ENCODE data around the gene TANGO2. TPM values are rescaled to one million over a fixed set of nuclear protein-coding genes. Genes with fewer than 3 reads are reported as not detected.

The TANGO2 gene
- total and polyA plus RNA-seq, 2 donors (not counting 1 experiment from before 2014, with no cell fraction given), result 75.5 to 75.6 TPM

DNA sequence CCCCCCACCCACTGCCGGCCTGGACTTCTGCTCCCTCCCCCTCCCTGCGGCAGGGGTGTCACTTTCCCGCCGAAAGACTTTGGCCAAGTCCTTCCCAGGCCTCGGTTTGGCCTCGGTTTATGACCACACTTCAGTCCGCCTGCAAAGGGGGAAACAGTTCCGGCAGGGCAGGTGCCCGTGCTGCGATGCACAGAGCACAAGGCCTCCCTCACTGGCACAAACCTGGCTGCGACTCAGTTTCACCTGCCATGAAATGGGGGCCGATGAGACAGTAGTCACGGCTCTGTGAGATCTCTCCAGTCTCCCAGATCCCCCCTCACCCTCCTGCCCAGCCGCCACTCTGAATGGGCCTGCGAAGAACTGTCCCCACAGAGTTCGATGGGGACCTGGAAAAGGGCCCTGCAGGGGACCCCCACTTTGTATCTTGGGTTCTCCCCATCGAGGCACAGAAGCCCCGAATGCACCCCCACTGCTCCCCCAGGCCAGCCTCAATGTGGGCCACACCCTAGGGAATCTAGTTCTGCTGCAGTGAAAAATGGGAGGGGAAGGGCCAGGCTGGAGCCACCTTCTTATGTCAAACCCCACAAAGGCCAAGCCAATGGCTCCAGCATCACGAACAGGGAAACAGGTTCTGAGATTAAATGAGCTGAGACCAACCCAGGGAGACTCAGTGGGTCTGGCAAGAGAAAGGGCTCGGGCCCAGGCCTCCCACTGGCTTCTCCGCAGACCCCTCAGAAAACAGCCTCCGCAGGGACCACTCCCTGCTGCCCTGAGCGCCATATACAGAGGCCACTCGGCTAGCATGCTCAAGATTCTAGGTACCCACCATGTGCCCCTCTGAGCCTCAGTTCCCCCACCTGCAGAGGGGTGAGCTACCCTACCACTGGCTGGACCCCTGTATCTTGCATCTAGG lies 33.3 kb upstream of the TANGO2 start:
- intact Hi-C loops (cut with micrococcal nuclease), result loop anchor here (2.0 to 5.0 kb wide), 2 partner anchors 29 to 50 kb away; partner anchors contain the start of gene ARVCF
- H3K27ac Mint-ChIP-seq, result no peak overlapping the region
- no peak for TF ChIP-seq EZH2 (IDR thresholded peaks at IDR 0.05; ENCODE audit: borderline replicate concordance, insufficient read depth, low read depth, low read length, poor library complexity, severe bottlenecking)
- TF ChIP-seq, protein P1, sequence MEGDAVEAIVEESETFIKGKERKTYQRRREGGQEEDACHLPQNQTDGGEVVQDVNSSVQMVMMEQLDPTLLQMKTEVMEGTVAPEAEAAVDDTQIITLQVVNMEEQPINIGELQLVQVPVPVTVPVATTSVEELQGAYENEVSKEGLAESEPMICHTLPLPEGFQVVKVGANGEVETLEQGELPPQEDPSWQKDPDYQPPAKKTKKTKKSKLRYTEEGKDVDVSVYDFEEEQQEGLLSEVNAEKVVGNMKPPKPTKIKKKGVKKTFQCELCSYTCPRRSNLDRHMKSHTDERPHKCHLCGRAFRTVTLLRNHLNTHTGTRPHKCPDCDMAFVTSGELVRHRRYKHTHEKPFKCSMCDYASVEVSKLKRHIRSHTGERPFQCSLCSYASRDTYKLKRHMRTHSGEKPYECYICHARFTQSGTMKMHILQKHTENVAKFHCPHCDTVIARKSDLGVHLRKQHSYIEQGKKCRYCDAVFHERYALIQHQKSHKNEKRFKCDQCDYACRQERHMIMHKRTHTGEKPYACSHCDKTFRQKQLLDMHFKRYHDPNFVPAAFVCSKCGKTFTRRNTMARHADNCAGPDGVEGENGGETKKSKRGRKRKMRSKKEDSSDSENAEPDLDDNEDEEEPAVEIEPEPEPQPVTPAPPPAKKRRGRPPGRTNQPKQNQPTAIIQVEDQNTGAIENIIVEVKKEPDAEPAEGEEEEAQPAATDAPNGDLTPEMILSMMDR (IDR thresholded peaks at IDR 0.05), result no peak
- Histone ChIP-seq H3K79me2 (ENCODE audit: control insufficient read depth, insufficient read depth, low read length) (no peaks in the 10 kb centered on the region), H3K4me3 (ENCODE audit: control extremely low read depth in 1 of 5, extremely low read depth in 1 of 5, insufficient read depth in 1 of 5, low read depth in 2 of 5, low read length in 4 of 5) (no peak overlapping the region), H3K9ac (ENCODE audit: low read length) (no peak overlapping the region), H3K9me3 (ENCODE audit: control extremely low read depth in 1 of 3, control insufficient read depth in 2 of 3, insufficient read depth in 1 of 3, low read length in 2 of 3) (peaks cover 0 to 4% (median 0%) of the 10 kb centered on the region in 3 donors), H3K4me1 (ENCODE audit: control insufficient read depth in 2 of 2, insufficient read depth in 2 of 2, low read length in 2 of 2) (peaks cover 10 to 13% of the 10 kb centered on the region in 2 donors), H3K4me2 (replicated peaks; ENCODE audit: low read depth, low read length, poor library complexity, severe bottlenecking) (peak overlapping the region; percentile 99), H4K20me1 (ENCODE audit: control insufficient read depth, insufficient read depth, low read length, poor library complexity, severe bottlenecking) (no peaks in the 10 kb centered on the region), H3K36me3 (replicated peaks in 1 of 2; ENCODE audit: control extremely low read depth in 1 of 2, control insufficient read depth in 1 of 2, extremely low read depth in 1 of 2, insufficient read depth in 2 of 2, low read length in 1 of 2) (no peaks in the 10 kb centered on the region), H3K27ac (ENCODE audit: low read length in 2 of 2) (no peak overlapping the region), H2AFZ (ENCODE audit: insufficient read depth, low read depth, low read length, poor library complexity, severe bottlenecking) (no peak overlapping the region), H3K27me3 (replicated peaks in 1 of 4; ENCODE audit: control extremely low read depth in 1 of 4, control insufficient read depth in 3 of 4, insufficient read depth in 4 of 4, low read length in 3 of 4) (peaks cover 0 to 11% (median 0%) of the 10 kb centered on the region in 4 experiments)
- no peaks in the 10 kb centered on the region for H3K9me3 Mint-ChIP-seq (ENCODE audit: insufficient read depth)
- H3K4me1 Mint-ChIP-seq, result peaks cover 7% of the 10 kb centered on the region
- peak overlapping the region; percentile 71 for H3K4me3 Mint-ChIP-seq
- ChIA-PET CTCF (no interaction called here), POLR2A (no interaction called here)
- DNase-seq, result peak; percentile 25
- H3K27me3 Mint-ChIP-seq, result no peaks in the 10 kb centered on the region
- ATAC-seq (ENCODE audit: low read depth), result no peak
- 81% methylated on average over 20 of the region's 24 CpGs for WGBS (ENCODE audit: insufficient coverage)

DNA sequence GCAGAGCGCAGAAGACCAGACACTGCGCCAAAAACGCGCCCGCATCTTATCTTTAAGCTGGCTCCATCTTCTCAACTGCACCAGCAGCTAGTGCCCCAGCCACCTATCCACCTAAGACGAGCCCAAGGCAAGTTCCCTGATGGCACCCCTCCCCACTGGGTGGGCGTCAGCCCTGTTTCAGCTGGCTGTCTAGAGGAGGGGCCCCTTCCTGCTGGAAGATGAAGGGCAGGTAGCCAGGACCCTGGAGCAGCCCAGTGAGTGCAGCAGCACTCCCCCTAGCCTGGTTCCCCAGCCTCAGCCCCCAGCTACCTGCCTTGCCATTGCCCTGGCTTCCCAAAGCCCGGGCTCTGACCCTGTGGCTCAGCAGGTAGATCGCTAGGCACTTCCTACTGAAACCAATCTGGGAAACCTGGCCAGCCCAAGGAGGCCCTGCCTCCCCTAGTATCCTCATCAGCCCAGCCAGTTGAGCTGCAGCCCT lies 32.5 kb upstream of the TANGO2 start:
- Mint-ChIP-seq H3K4me3 (peak overlapping the region; percentile 71), H3K27me3 (no peaks in the 10 kb centered on the region), H3K9me3 (ENCODE audit: insufficient read depth) (no peaks in the 10 kb centered on the region), H3K27ac (no peak overlapping the region), H3K4me1 (peaks cover 7% of the 10 kb centered on the region)
- CTCF ChIA-PET, result no interaction called here
- ATAC-seq (ENCODE audit: low read depth) (no peak), DNase-seq (no peak)
- Histone ChIP-seq H3K9me3 (ENCODE audit: control extremely low read depth in 1 of 3, control insufficient read depth in 2 of 3, insufficient read depth in 1 of 3, low read length in 2 of 3) (peaks cover 0 to 4% (median 0%) of the 10 kb centered on the region in 3 donors), H3K36me3 (replicated peaks in 1 of 2; ENCODE audit: control extremely low read depth in 1 of 2, control insufficient read depth in 1 of 2, extremely low read depth in 1 of 2, insufficient read depth in 2 of 2, low read length in 1 of 2) (no peaks in the 10 kb centered on the region), H4K20me1 (ENCODE audit: control insufficient read depth, insufficient read depth, low read length, poor library complexity, severe bottlenecking) (no peaks in the 10 kb centered on the region), H3K27me3 (replicated peaks in 1 of 4; ENCODE audit: control extremely low read depth in 1 of 4, control insufficient read depth in 3 of 4, insufficient read depth in 4 of 4, low read length in 3 of 4) (peaks cover 0 to 11% (median 0%) of the 10 kb centered on the region in 4 experiments), H3K9ac (ENCODE audit: low read length) (no peak overlapping the region), H3K4me3 (ENCODE audit: control extremely low read depth in 1 of 5, extremely low read depth in 1 of 5, insufficient read depth in 1 of 5, low read depth in 2 of 5, low read length in 4 of 5) (no peak overlapping the region), H3K4me2 (replicated peaks; ENCODE audit: low read depth, low read length, poor library complexity, severe bottlenecking) (no peak overlapping the region), H2AFZ (ENCODE audit: insufficient read depth, low read depth, low read length, poor library complexity, severe bottlenecking) (no peak overlapping the region), H3K79me2 (ENCODE audit: control insufficient read depth, insufficient read depth, low read length) (no peaks in the 10 kb centered on the region), H3K4me1 (ENCODE audit: control insufficient read depth in 2 of 2, insufficient read depth in 2 of 2, low read length in 2 of 2) (peaks cover 10 to 13% of the 10 kb centered on the region in 2 donors), H3K27ac (ENCODE audit: low read length in 2 of 2) (no peak overlapping the region)
- 92% methylated on average over 8 of the region's 9 CpGs for WGBS (ENCODE audit: insufficient coverage)
- POLR2A ChIA-PET, result no interaction called here
- TF ChIP-seq, protein P1 (IDR thresholded peaks at IDR 0.05), result no peak
- no peak for TF ChIP-seq EZH2 (IDR thresholded peaks at IDR 0.05; ENCODE audit: borderline replicate concordance, insufficient read depth, low read depth, low read length, poor library complexity, severe bottlenecking)
- intact Hi-C loops (cut with micrococcal nuclease), result loop anchor here (5.0 kb wide), 1 partner anchor 49 kb away; no protein-coding TSS in a partner anchor

Data from B cell (primary cell).